GM12801 (cell line): ENCODE data around the gene TMEM167A.

ENCODE experiments used
- TF ChIP-seq, protein P1 (sequence below): IDR thresholded peaks from one replicate; pipeline ENCODE4 v1.5.1; 2011; ENCODE audit warnings: control low read depth; ENCODE audit not compliant: insufficient read length; ENCODE audit errors: extremely low read depth

Gene TMEM167A

DNA sequence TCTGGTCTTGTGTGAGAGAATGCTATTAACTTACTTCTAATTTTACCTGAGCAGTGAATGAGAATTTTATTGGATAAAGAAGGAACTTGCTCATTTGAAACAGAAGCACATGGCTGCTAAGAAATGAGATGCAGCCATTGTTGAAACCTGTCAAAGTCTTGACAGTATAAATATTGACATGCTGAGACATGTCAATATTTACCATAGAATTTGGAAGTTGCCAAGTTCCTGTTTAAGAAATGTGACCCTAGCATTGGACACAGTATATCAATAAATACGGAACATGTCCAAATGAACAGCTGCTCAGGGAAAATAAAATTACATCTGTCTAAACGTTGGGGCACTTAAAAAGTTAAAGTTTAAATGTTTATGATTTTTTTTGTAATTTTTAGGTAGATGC, 7.9 kb upstream of the TMEM167A start:
- TF ChIP-seq, protein P1, sequence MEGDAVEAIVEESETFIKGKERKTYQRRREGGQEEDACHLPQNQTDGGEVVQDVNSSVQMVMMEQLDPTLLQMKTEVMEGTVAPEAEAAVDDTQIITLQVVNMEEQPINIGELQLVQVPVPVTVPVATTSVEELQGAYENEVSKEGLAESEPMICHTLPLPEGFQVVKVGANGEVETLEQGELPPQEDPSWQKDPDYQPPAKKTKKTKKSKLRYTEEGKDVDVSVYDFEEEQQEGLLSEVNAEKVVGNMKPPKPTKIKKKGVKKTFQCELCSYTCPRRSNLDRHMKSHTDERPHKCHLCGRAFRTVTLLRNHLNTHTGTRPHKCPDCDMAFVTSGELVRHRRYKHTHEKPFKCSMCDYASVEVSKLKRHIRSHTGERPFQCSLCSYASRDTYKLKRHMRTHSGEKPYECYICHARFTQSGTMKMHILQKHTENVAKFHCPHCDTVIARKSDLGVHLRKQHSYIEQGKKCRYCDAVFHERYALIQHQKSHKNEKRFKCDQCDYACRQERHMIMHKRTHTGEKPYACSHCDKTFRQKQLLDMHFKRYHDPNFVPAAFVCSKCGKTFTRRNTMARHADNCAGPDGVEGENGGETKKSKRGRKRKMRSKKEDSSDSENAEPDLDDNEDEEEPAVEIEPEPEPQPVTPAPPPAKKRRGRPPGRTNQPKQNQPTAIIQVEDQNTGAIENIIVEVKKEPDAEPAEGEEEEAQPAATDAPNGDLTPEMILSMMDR = no peak

DNA sequence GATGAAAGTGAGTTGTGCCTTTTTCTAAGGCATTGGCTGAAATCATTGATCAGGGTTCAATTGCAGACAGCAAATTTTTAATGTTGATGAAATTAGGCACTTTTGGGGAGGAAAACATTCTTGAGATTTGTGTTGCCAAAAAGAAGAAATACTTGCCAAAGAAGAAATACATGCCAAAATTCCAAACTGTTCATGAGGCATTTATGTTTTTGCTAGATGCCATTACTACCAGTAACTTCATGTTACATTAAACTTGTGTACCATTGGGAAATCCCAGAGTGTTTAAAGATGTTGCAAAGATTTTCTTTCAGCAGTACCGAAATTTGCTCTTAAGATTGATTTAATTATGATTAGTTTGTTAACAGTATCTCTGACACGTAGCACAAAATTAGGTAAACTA, 7.1 kb upstream of the TMEM167A start:
- TF ChIP-seq, protein P1 = no peak

DNA sequence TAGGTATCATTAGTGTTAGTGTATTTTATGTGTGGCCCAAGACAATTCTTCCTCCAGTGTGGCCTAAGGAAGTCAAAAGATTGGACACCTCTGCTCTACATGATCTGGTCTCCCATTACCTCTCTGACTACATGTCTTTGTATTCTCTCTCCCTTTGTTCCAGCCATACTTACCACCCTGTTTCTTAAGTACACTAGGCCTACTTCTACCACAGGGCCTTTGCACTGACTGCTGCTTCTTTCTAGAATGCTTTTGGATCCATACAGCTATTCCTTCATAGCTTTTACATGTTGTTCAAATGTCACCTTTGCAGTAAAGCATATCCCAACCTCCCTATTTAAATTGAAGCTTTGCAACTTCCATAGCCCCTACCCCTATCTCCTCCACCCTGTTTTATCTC, 5.6 kb upstream of the TMEM167A start:
- TF ChIP-seq, protein P1 = no peak

DNA sequence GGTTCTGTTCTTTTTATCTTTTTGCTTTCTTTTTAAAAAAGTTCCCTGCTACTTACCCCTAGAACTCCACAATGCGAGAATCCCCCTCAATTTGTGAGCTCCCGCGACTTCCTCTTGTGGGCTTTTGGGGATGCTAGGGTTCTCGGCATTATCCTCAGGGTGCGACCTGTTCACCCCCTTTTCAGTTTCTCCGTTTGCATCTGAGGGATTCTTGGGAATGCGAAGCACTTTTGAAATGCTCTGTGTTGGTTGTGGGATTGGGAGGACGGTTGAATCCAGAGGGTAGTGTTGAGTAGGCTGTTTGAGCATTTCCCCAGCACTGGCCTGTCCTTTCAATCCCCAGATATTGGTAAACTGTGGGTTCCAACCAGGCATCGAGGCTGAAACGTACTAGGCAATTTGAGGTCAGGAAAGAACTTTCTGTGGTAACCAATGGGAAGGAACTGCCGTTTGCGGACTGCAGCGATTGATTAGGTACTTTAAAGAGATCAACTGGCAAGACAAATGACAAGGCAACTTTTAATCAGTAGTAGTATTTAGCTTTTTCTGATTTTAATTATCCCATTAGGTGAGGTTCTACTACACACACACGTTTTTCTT, 568 bp upstream of the TMEM167A start:
- TF ChIP-seq, protein P1 = no peak

DNA sequence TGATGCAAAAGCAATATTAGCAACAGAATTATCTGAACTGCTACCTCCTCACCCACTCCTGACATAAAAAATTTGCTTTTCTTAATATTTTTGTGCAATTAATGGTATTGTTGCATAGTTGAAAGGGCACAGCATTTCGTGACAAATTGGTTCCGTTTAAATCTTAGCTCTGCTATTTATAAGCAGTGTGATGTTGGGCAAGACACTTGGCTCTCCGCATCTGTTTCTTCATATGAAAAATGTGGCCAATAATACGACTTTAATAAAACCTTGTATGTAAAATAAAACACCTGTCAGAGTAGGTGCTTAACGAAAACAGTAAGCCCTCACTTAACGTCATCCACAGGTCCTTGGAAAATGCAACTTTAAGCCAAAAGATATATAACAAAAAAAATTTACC, 4.2 kb downstream of the TMEM167A start:
- TF ChIP-seq, protein P1 = no peak

DNA sequence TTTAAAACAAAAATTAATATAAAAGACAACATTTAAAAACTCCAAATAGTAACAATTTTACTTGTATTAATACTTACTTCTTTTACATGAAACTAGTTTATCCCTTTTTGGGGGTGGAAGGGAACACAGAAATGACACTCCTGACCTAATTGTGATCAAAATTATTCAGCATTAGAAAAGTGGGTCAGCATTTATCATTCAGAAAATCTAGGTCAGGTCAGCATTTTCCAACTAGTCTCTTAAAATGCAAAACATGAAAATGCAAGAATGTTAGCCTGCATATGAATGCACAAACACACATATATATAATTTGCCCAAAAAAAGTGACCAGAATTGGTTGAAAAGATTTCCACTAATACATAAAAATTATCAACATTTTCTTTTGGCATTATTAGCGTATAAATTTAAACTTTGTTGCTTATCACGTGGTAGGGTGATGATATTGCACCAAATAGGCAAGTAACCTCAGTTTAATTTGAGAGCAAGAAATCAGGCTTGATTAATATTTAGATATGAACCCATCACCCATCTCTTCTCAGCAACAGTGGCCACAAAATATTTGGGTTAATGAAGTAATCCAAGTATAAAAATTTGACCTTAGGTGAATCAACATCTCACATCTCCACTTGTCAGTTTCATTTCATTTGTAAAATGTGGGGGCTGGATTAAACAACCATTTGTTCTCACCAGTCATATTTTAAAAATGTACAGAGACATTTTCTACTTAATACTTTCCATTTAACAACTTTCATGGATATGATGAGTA, 5.7 kb downstream of the TMEM167A start:
- TF ChIP-seq, protein P1 = no peak

DNA sequence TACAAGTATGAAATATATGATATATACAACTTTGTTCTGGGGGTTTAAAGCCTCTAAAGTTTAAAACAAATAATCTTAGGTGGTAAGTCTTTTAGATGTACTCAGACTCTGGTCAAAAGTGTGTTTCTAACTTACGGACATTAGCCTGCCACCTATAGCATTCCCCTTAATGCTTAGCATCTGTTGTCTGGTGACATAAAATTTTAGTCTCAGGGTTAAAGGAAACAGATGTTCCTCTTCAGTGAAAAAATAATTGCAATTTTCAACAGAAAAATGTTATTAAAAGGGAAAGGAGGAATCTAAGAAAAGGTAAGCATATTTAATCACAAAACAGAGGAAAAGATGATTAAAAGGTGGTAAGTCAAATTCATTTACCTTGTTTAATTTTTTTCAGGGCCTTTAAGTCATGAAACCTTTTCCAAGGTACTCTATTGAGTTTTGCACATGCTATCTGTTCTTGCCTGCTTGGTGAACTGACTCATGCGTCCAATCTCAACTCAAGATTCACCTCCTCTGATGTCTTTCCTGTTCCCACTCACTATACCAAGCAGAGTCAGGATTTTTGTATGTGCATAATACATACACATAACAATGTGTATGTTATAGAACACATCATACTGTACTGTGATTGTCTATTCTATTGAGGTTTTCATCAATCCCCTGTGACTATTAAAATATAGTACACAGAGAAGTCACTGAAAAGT, 7.9 kb downstream of the TMEM167A start:
- TF ChIP-seq, protein P1 = no peak
